OCI-LY7 (cell line): Measurements from ENCODE around the gene ITPRID1.

Experiments used
- EZH2phosphoT487 ChIP-seq: fragments of 200-600 bp; sonication (generic); IDR thresholded peaks from 2 replicates; pipeline ENCODE4 v1.6.1; 2018; ENCODE audit warnings: low read depth, borderline replicate concordance, mild to moderate bottlenecking, mixed run types, antibody characterized with exemption, low read length, moderate library complexity, mixed read lengths
- TF ChIP-seq, protein P1 (sequence below): fragments of 200-600 bp; sonication (generic); conservative IDR thresholded peaks from 2 replicates; pipeline ENCODE4 v1.5.1; 2014; ENCODE audit warnings: mild to moderate bottlenecking, antibody characterized with exemption, low read length, moderate library complexity, mixed read lengths

DNA sequence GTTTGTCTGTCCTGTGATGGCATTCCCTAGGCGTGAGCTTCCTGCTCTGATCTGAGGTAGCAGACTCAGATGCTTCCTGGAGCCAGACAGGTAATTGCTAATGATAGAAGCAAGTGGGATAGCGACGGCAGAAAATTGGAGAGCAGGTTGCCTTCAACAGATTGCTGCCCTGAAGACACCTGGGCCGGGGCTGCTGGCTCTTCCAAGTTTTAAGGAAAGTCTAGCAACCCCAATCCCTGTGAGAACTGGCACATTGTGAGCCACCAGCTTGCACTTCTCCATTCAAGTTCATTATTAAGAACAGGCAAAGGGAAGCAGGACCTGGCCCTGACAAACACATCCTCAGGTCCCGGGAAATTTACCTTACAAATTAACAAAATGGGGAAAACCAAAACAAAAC lies 50.8 kb downstream of the ITPRID1 start:
- TF ChIP-seq, protein P1, sequence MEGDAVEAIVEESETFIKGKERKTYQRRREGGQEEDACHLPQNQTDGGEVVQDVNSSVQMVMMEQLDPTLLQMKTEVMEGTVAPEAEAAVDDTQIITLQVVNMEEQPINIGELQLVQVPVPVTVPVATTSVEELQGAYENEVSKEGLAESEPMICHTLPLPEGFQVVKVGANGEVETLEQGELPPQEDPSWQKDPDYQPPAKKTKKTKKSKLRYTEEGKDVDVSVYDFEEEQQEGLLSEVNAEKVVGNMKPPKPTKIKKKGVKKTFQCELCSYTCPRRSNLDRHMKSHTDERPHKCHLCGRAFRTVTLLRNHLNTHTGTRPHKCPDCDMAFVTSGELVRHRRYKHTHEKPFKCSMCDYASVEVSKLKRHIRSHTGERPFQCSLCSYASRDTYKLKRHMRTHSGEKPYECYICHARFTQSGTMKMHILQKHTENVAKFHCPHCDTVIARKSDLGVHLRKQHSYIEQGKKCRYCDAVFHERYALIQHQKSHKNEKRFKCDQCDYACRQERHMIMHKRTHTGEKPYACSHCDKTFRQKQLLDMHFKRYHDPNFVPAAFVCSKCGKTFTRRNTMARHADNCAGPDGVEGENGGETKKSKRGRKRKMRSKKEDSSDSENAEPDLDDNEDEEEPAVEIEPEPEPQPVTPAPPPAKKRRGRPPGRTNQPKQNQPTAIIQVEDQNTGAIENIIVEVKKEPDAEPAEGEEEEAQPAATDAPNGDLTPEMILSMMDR = no peak
- TF ChIP-seq EZH2phosphoT487 = no peak
